Stimulated activated naive B cell treated with anti-CD40 and anti-IgM and Interleukin-4, amounts not matched to agents 10 μg/mL and 1 μg/mL and 100 μg/mL, for 72 hours (primary cell): ENCODE results near the gene CCDC126.
"Not testable (repeated sequence)": the region's sequence is repeated elsewhere in the genome, so short reads cannot be mapped to it uniquely, and the experiment has no call there.

Experiments used
- ATAC-seq, 2 donors: fragments of 150-1000 bp; cut with Tn5 transposase; replicated peaks; 2 replicates each; pipeline ENCODE4 v1.10.0; 2021; ENCODE audit warnings: moderate library complexity in 1 of 2
- DNase-seq: peaks from one replicate; pipeline ENCODE4 v3.0.0; 2021
- H3K27ac Mint-ChIP-seq: one replicate; pipeline ENCODE4 v1.8.0; 2022; ENCODE audit warnings: mild to moderate bottlenecking, mixed read lengths
- H3K27me3 Mint-ChIP-seq, 2 donors: one replicate each; pipeline ENCODE4 v1.8.0; 2022; ENCODE audit warnings: mixed read lengths in 2 of 2
- H3K36me3 Mint-ChIP-seq, 2 donors: one replicate each; pipeline ENCODE4 v1.8.0; 2022; ENCODE audit warnings: mixed read lengths in 2 of 2, mild to moderate bottlenecking in 1 of 2
- H3K4me1 Mint-ChIP-seq, 2 donors: one replicate each; pipeline ENCODE4 v1.8.0; 2022; ENCODE audit warnings: mixed read lengths in 2 of 2, mild to moderate bottlenecking in 1 of 2
- H3K4me3 Mint-ChIP-seq, 2 donors: one replicate each; pipeline ENCODE4 v1.8.0; 2022; ENCODE audit warnings: mild to moderate bottlenecking in 2 of 2, mixed read lengths in 2 of 2, moderate library complexity in 1 of 2
- H3K9me3 Mint-ChIP-seq, 2 donors: one replicate each; pipeline ENCODE4 v1.8.0; 2022; ENCODE audit warnings: mixed read lengths in 2 of 2, mild to moderate bottlenecking in 1 of 2

Gene CCDC126, protein sequence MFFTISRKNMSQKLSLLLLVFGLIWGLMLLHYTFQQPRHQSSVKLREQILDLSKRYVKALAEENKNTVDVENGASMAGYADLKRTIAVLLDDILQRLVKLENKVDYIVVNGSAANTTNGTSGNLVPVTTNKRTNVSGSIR

DNA sequence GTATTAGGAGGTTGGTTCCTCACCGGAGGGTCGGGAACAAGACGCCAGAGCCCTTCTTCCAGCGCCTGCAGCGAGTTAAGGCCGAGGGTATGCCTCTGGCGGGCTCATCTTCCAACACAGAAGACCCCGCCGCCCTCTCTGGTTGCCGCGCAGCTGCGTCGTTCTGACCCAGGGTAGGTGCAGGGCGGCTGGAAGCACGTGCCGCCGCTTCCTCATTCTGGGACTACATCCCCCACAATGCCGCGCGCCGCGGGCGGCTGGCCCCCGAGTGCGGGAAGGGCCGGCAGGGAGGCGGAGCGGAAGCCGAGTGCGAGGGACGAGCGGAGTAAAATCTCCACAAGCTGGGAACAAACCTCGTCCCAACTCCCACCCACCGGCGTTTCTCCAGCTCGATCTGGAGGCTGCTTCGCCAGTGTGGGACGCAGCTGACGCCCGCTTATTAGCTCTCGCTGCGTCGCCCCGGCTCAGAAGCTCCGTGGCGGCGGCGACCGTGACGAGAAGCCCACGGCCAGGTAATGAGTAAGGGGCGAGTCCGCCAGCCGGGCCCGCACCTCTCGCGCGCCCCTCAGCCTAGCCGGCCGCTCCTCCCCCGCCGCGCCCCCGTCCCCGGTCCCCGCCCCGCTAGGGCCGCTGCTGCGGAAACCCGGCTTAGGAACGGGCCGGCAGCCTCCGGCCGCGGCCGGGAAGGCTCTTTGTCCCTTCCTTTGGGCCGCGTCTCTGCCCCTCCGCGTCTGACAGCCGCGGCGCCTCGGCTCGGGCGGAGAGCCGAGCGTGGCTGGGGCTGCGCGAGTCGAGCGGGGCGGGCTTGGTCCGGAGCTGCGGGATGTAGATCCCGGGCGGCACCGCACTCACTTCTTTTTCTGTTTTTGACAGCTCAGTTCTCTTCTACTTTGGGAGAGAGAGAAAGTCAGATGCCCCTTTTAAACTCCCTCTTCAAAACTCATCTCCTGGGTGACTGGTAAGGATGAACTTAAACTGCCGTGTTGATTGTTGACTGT lies at the start of gene CCDC126:
CCDC126 (plus strand) TSS at position 289 of the 998 bp plus-strand sequence. CDS start 13,934 bp downstream, outside the sequence.
- ATAC-seq, result peak; percentile 64 to 68
- Mint-ChIP-seq H3K4me1 (peaks cover 47 to 87% of the 10 kb centered on the region in 2 donors), H3K27ac (peak within 1 kb of the TSS; percentile 98), H3K36me3 (peaks cover 37 to 46% of the 10 kb centered on the region in 2 donors), H3K4me3 (peak within 1 kb of the TSS; percentile 89 to 94), H3K9me3 (peaks cover 8 to 9% of the 10 kb centered on the region in 2 donors), H3K27me3 (no peaks in the 10 kb centered on the region)
- DNase-seq, result peak; percentile 88

DNA sequence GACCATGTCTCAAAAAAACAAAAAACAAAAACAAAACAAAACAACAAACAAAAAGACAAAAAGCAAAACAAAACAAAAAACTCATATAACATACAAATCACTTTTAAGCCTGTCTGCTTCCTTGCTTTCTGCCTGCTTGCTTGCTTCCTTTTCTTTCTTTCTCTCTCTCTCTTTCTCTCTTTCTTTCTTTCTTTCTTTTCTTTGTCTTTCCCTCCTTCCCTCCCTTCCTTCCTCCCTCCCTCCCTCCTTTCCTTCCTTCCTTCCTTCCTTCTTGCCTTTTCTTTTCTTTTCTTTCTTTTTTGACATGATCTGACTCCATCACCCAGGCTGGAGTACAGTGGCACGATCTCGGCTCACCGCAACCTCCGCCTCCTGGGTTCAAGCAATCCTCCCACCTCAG lies 49.5 kb upstream of the CCDC126 start:
- Mint-ChIP-seq H3K4me3 (no peak overlapping the region), H3K36me3 (no peaks in the 10 kb centered on the region), H3K9me3 (no peaks in the 10 kb centered on the region), H3K27ac (no peak overlapping the region), H3K27me3 (no peaks in the 10 kb centered on the region), H3K4me1 (peaks cover 15 to 21% of the 10 kb centered on the region in 2 donors)
- no peak for ATAC-seq
- DNase-seq, result no peak

DNA sequence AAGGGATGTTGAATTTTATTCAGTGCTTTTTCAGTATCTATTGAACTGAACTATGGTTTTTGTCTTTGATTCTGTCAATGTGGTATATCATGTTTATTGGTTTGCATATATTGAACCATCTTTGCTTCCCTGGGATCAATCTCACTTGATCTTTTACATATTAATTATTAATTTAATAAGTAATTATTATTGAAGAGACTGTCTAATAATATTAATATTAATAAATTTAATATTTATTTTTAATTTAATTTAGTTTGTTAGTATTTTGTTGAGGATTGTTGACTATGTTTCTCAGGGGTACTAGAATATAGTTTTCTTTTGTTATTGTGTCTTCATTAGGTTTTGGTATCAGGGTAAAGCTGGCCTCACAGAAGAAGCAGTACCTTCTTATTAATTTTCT lies 38.9 kb upstream of the CCDC126 start:
- Mint-ChIP-seq H3K4me1 (no peaks in the 10 kb centered on the region), H3K36me3 (no peaks in the 10 kb centered on the region), H3K27ac (no peak overlapping the region), H3K4me3 (no peak overlapping the region), H3K27me3 (peaks cover 10 to 12% of the 10 kb centered on the region in 2 donors), H3K9me3 (no peaks in the 10 kb centered on the region)
- ATAC-seq (no peak), DNase-seq (no peak)

DNA sequence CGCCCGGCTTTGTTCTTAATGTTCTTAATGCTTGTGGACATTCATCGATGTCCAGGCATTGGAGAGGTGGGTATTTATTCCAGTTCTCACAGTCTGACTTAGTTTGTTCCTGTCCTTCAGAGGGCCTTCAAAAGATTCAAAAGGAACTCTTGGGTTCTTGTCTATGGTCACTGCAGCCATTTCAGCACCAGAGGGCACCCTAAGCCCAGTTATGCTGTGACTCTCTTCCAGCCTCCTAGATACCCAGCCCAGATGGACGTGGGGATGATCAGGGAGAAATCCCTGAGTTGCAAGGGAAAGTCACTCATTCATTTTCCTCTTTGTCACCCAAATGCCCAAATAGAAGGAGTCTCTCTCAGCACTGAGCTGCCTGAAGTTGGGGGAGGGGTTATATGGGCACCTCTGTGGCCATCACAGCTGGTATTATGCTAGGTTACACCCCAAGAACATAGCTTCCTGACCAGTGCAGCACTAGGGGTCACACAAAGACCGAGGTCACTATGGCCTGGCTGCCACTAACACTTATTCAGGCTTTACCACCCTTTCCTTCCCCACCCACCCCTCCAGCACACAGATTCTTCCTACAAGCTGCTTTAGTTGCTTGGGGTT lies 26.5 kb upstream of the CCDC126 start:
- Mint-ChIP-seq H3K27ac (peak overlapping the region; percentile 33), H3K4me3 (no peak overlapping the region), H3K27me3 (peaks cover 22 to 28% of the 10 kb centered on the region in 2 donors), H3K36me3 (no peaks in the 10 kb centered on the region), H3K9me3 (no peaks in the 10 kb centered on the region), H3K4me1 (peaks cover 7 to 9% of the 10 kb centered on the region in 2 donors)
- DNase-seq (peak; percentile 64), ATAC-seq (peak; percentile 96 to 98)

DNA sequence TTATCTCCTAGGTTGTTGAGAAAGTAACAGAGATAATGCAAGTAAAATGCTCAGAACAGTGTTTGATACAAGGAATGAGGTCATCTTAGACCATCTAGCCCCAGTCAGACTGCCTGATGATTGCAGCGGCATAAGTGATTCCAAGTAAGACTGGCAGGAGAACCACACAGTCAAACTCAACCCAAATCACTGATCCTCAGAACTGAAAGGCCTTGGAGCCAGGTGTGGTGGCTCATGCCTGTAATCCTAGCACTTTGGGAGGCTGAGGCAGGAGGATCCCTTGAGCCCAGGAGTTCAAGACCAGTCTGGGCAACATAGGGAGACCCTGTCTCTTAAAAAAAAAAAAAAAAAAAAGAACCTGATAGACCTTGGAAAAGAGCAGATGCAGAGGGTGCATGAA lies 15.2 kb upstream of the CCDC126 start:
- not testable (repeated sequence) for H3K4me1 Mint-ChIP-seq, H3K9me3 Mint-ChIP-seq, H3K36me3 Mint-ChIP-seq, H3K27me3 Mint-ChIP-seq, DNase-seq, H3K4me3 Mint-ChIP-seq, ATAC-seq
- H3K27ac Mint-ChIP-seq, result peak overlapping the region; percentile 3

DNA sequence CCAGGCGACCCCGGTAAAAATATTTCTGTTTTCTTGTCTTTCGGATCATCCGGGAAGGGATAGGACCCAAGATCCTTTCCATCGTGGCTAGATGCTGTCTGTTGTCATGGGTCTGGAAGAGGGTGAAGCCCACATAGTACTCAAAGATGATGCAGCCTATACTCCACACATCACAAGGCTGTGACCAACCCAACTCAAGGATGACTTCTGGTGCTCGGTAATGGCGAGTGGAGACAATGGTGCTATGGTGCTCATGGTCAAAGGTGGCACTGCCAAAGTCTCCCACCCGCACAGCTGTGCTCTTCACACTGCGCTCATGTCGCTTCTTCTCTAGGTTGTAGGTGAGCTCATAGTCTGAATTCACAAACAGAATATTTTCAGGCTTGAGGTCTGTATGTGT lies 11.9 kb upstream of the CCDC126 start:
- not testable (repeated sequence) for ATAC-seq

DNA sequence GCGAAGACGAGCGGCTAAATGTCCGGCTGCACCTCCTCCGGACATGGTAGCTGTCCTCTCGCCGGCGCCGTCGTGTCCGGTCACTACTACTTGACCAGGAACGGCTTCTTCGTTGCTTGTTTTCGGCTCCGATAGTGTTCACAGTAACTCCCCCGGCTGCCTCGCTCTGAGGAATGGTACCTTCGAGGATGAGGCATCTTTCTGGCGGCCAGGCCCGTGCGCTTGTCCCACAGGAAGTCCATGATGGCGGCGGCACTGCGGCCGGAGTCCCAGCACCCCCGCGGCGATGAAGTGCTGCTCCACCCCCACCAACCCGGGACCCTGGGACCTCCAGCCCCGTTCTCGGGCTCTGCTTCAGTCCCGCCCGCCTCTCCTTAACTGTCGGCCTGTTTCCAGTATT lies 11.0 kb upstream of the CCDC126 start:
- peaks cover 0 to 1% of the 10 kb centered on the region in 2 donors for H3K9me3 Mint-ChIP-seq
- no peak overlapping the region for H3K4me3 Mint-ChIP-seq
- H3K4me1 Mint-ChIP-seq, result peaks cover 8 to 20% of the 10 kb centered on the region in 2 donors
- no peaks in the 10 kb centered on the region for H3K27me3 Mint-ChIP-seq
- no peaks in the 10 kb centered on the region for H3K36me3 Mint-ChIP-seq
- no peak for ATAC-seq
- no peak overlapping the region for H3K27ac Mint-ChIP-seq
- no peak for DNase-seq

More for the DNA sequence above, 11.9 kb upstream of the CCDC126 start:
- H3K4me3 Mint-ChIP-seq, DNase-seq, H3K36me3 Mint-ChIP-seq, H3K27me3 Mint-ChIP-seq, H3K9me3 Mint-ChIP-seq: not testable (repeated sequence)
- Mint-ChIP-seq H3K27ac (peak overlapping the region; percentile 63), H3K4me1 (peaks cover 3 to 11% of the 10 kb centered on the region in 2 donors)

DNA sequence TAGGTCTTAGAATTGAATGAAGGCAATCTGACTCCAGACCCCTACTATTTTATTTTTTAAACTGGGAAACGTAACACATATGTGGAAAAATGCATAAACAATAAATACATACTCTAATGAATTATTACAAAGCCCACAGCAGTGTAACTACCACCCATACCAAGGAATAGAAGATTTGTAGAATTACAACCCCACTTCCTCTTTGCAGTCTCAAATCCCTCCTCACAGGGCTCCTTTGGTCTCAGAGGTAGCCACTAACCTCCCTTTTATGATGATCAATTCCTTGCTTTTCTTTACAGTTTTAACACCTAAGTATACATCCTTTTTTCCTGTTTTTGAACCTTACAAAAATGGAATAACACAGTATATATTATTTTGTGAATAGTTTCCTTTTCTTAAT lies 6.7 kb upstream of the CCDC126 start:
- Mint-ChIP-seq H3K4me1 (peaks cover 29 to 50% of the 10 kb centered on the region in 2 donors), H3K9me3 (peaks cover 0 to 6% of the 10 kb centered on the region in 2 donors), H3K36me3 (peaks cover 6 to 8% of the 10 kb centered on the region in 2 donors), H3K4me3 (no peak overlapping the region), H3K27ac (no peak overlapping the region), H3K27me3 (no peaks in the 10 kb centered on the region)
- no peak for DNase-seq
- no peak for ATAC-seq

DNA sequence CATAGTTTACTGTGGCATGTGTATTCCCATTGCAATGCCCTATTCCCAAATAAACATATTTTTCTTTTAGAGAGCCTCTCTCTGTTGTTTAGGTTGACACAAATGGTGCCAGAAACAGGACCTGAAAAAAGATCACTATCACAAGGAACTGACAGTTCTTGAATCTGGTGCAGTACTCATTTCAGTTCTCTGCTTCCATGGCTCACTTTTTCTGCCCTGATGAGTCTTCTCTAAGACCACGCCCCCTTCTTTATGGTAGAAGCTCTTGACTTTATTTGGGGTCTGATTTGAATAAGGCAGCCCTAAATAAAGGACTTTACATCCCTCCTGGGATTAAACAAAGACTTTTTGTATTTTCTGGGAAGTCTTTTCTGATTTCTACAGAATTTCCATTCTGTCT lies 3.5 kb upstream of the CCDC126 start:
- ATAC-seq, result peak; percentile 67 to 71
- DNase-seq, result peak; percentile 67
- H3K9me3 Mint-ChIP-seq, result peaks cover 8 to 12% of the 10 kb centered on the region in 2 donors
- peaks cover 21 to 24% of the 10 kb centered on the region in 2 donors for H3K36me3 Mint-ChIP-seq
- H3K4me3 Mint-ChIP-seq, result peak overlapping the region; percentile 55 to 67
- peak overlapping the region; percentile 98 for H3K27ac Mint-ChIP-seq
- peaks cover 41 to 76% of the 10 kb centered on the region in 2 donors for H3K4me1 Mint-ChIP-seq
- H3K27me3 Mint-ChIP-seq, result no peaks in the 10 kb centered on the region

DNA sequence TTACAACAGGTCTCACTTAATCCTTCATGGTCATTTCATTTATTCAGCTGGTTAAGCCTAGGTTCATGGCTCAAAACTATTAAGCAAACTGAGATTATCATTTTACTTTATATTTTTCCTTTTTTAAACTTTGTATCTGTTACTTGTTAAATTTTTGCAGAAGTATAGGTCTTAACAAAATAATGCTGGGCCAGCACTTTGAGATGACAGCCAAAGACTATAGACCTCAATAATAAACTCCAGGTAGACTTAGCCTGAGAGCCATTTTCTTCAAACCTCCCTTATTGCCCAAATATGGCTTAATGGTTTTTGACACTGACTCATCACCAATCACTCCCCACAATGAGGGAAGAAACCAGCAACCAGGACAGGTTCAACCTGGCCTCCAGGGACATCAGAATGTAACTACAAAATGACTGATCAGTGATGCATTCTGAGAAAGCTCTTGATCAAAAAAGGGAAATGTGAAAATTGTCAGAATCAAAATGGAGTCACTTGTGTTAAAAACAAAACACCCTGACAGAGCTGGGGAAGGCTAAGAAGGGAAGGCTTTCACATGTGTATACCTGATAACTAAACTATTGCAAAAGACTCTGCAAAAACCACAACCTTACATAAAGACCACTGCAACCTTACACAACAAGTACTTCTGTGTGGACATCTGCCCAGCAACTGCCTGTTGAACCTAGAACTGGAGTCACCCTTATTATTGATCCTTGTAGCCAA lies 2.1 kb upstream of the CCDC126 start:
- peak; percentile 75 for ATAC-seq
- peak; percentile 78 for DNase-seq
- Mint-ChIP-seq H3K4me1 (peaks cover 46 to 87% of the 10 kb centered on the region in 2 donors), H3K27me3 (no peaks in the 10 kb centered on the region), H3K36me3 (peaks cover 31 to 35% of the 10 kb centered on the region in 2 donors), H3K4me3 (no peak overlapping the region), H3K27ac (peak overlapping the region; percentile 98), H3K9me3 (peaks cover 8 to 12% of the 10 kb centered on the region in 2 donors)

DNA sequence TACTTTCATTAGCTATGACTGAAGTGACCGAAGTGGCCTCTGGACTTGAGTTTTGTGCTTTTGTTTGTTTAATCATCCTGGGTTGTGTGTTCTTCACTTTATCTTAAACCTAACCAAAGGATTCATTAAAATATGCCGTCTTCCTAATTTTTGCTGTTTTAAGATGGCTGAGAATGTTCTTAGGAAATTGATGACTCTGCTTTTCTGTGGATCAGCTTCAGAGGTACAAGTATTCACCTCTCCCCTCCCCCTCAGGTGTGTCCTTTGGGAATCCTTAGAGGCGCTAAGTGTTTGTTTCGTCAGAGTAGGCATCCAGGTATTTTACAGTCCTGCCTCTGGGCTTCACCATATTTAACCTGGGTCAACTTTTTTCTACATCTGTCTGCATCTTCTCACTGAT lies 1.1 kb downstream of the CCDC126 start:
- Mint-ChIP-seq H3K4me1 (peaks cover 46 to 87% of the 10 kb centered on the region in 2 donors), H3K4me3 (peak overlapping the region; percentile 89 to 94), H3K36me3 (peaks cover 44 to 50% of the 10 kb centered on the region in 2 donors), H3K27me3 (no peaks in the 10 kb centered on the region), H3K9me3 (peaks cover 8% of the 10 kb centered on the region in 2 donors), H3K27ac (peak overlapping the region; percentile 79)
- no peak for DNase-seq
- no peak for ATAC-seq

DNA sequence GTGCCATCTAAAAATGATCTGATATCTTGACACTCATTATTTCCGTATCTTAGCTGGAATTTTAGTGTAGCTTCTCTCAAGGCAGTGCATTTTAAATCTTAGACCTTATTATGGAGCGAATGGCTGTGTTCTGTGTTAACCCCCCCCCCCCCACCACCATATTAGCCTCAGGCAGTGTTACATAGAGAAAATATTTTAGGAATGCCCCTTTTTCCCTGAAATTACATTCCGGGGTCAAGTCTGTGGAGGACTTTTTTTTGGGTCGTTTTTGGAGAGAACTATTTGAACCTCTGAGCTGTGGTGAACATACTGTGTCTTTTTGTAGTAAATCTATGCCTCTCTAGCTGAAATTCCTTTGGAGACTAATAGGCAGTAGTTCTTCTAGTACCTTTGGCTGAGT lies 3.1 kb downstream of the CCDC126 start:
- H3K27me3 Mint-ChIP-seq, result no peaks in the 10 kb centered on the region
- ATAC-seq (no peak), DNase-seq (no peak)
- peaks cover 6 to 8% of the 10 kb centered on the region in 2 donors for H3K9me3 Mint-ChIP-seq
- H3K36me3 Mint-ChIP-seq, result peaks cover 55 to 62% of the 10 kb centered on the region in 2 donors
- peak overlapping the region; percentile 7 for H3K27ac Mint-ChIP-seq
- peaks cover 40 to 76% of the 10 kb centered on the region in 2 donors for H3K4me1 Mint-ChIP-seq
- H3K4me3 Mint-ChIP-seq, result peak overlapping the region; percentile 71 to 94

DNA sequence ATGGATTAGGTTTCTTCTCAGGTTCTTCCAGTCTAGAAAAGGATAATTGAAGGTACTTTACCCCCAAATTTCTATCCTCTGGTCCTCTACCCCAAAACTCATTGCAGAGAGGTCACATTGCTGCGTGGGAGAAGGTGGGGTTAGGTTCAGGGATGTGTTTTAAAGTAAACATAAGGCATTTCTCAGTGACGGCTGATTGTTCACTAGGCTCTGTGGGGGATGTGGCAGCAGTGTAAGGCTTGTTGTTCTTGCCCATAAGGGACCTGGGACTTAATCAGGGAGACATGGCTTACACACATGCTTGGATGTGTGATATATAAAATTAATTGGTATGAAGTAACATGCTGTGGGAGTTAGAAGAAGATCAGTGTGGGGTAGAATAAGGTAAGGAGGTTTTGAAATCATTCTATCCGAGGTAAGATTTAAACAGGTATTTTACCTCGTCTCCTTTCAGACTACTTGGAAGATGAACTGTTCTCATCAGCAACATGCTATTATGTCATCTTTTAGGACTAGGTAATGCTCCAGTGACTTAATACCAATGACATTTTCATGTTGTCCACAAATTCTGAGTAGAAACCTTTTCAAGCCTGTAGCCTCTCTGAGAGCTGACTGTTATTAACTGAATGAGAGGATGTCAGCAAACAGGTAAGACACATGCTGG lies 6.6 kb downstream of the CCDC126 start:
- DNase-seq (no peak), ATAC-seq (no peak)
- H3K27me3 Mint-ChIP-seq, result no peaks in the 10 kb centered on the region
- H3K36me3 Mint-ChIP-seq, result peaks cover 59 to 71% of the 10 kb centered on the region in 2 donors
- no peak overlapping the region for H3K4me3 Mint-ChIP-seq
- no peak overlapping the region for H3K27ac Mint-ChIP-seq
- no peaks in the 10 kb centered on the region for H3K9me3 Mint-ChIP-seq
- H3K4me1 Mint-ChIP-seq, result peaks cover 28 to 49% of the 10 kb centered on the region in 2 donors
